Stimulated activated CD4-positive, alpha-beta T cell treated with anti-CD3 and anti-CD28 coated beads, Interleukin-15, amount 100 ng/mL, for 1 hour (primary cell): Measurements from ENCODE around the gene SIGLEC7.

ENCODE experiments used
- DNase-seq, 2 donors: peaks; one replicate each; pipeline ENCODE4 v3.0.0-alpha.2; 2020; ENCODE audit warnings: low read depth in 1 of 2, low spot score in 1 of 2

SIGLEC7 gene

GRCh38 chr19:51200071-51200666 lies 58.1 kb downstream of the SIGLEC7 start:
- DNase-seq, result no peak

GRCh38 chr19:51201712-51202111 lies 59.6 kb downstream of the SIGLEC7 start:
- no peak for DNase-seq
